Keratinocyte (primary cell): ENCODE data around the gene TSPAN2. TPM values are rescaled to one million over a fixed set of nuclear protein-coding genes. Genes with fewer than 3 reads are reported as not detected.

Source experiments
- DNase-seq: peaks from one replicate; pipeline ENCODE4 v3.0.0-alpha.2; 2011; ENCODE audit warnings: low read depth, missing footprints, low spot score
- FAIRE-seq: peaks from 2 replicates; lab custom pipeline; 2011; peaks lifted over from hg19 to GRCh38; lab: Jason Lieb, UNC
- H2AFZ ChIP-seq: 2 replicates; pipeline ENCODE4 v1.6.0; 2012; ENCODE audit warnings: low read length, control low read depth, inconsistent platforms; ENCODE audit not compliant: control insufficient read depth
- H3K27ac ChIP-seq: 2 replicates; pipeline ENCODE4 v1.5.1; 2011; ENCODE audit warnings: low read length; ENCODE audit not compliant: control insufficient read depth, insufficient read depth
- H3K27me3 ChIP-seq: 3 replicates; pipeline ENCODE4 v1.6.0; 2011; ENCODE audit warnings: low read length; ENCODE audit not compliant: control insufficient read depth, insufficient read depth; ENCODE audit errors: extremely low read depth
- H3K36me3 ChIP-seq, 2 experiments: 2 replicates in 1 of 2; 3 replicates in 1 of 2; pipeline ENCODE4 v1.5.1; 2011; ENCODE audit warnings: low read length in 2 of 2, mild to moderate bottlenecking in 1 of 2; ENCODE audit not compliant: control insufficient read depth in 2 of 2, insufficient read depth in 2 of 2; ENCODE audit errors: extremely low read depth in 1 of 2
- H3K4me1 ChIP-seq: 3 replicates; pipeline ENCODE4 v1.5.1; 2011; ENCODE audit warnings: low read length; ENCODE audit not compliant: control insufficient read depth, insufficient read depth; ENCODE audit errors: extremely low read depth
- H3K4me2 ChIP-seq: 3 replicates; pipeline ENCODE4 v1.6.0; 2011; ENCODE audit warnings: low read depth, low read length; ENCODE audit not compliant: control insufficient read depth, insufficient read depth; ENCODE audit errors: extremely low read depth
- H3K4me3 ChIP-seq, 3 experiments: fragments of 200-600 bp in 1 of 3; sonication (generic) in 1 of 3; 2 replicates in 2 of 3; 3 replicates in 1 of 3; pipeline ENCODE4 v1.5.1; 2011 to 2016; ENCODE audit warnings: low read length in 3 of 3, mild to moderate bottlenecking in 3 of 3, control low read depth in 2 of 3, inconsistent platforms in 1 of 3, low read depth in 1 of 3, mixed read lengths in 1 of 3, mixed run types in 1 of 3, moderate library complexity in 1 of 3; ENCODE audit not compliant: control insufficient read depth in 2 of 3, insufficient read depth in 2 of 3; ENCODE audit errors: extremely low read depth in 1 of 3
- H3K79me2 ChIP-seq: 2 replicates; pipeline ENCODE4 v1.6.0; 2012; ENCODE audit warnings: low read length; ENCODE audit not compliant: control insufficient read depth, insufficient read depth
- H3K9ac ChIP-seq: 3 replicates; pipeline ENCODE4 v1.6.0; 2011; ENCODE audit warnings: low read length; ENCODE audit not compliant: control insufficient read depth, insufficient read depth; ENCODE audit errors: extremely low read depth
- H3K9me1 ChIP-seq: 3 replicates; pipeline ENCODE4 v1.6.0; 2011; ENCODE audit warnings: low read length; ENCODE audit not compliant: control insufficient read depth, insufficient read depth; ENCODE audit errors: extremely low read depth
- H3K9me3 ChIP-seq: 2 replicates; pipeline ENCODE4 v1.5.1; 2012; ENCODE audit warnings: low read depth, low read length; ENCODE audit not compliant: control insufficient read depth
- H4K20me1 ChIP-seq: 3 replicates; pipeline ENCODE4 v1.6.0; 2011; ENCODE audit warnings: low read length; ENCODE audit not compliant: control insufficient read depth, insufficient read depth; ENCODE audit errors: extremely low read depth
- EZH2 ChIP-seq: IDR thresholded peaks from one replicate; pipeline ENCODE4 v1.6.1; 2012; ENCODE audit warnings: inconsistent platforms, mild to moderate bottlenecking, low read length, moderate library complexity
- dilution Hi-C: fragments of 300-500 bp; cut with MboI; formaldehyde crosslinking; loops from one replicate; pipeline ENCODE4 v1.7.0; 2020; ENCODE audit warnings: low sequenced_read_pairs; ENCODE audit not compliant: extremely low pct_ligation_motif_present
- polyA plus RNA-seq, 5 experiments: library from polyadenylated mRNA; depleted of rRNA in 3 of 5; stranded (reverse) in 3 of 5; stranded (forward) in 1 of 5; unstranded in 1 of 5; fragments of >200 nt; gene quantifications; 1 replicate in 1 of 5; 2 replicates in 3 of 5; 3 replicates in 1 of 5; pipeline versions ENCODE4 v1.2.1 to v1.2.3, GENCODE V29; 2011 to 2012; ENCODE audit warnings: missing spikeins in 2 of 5, low read depth in 1 of 5, low replicate concordance in 1 of 5
- TF ChIP-seq, protein P1 (sequence below), 3 experiments: IDR thresholded peaks in 1 of 3; conservative IDR thresholded peaks in 1 of 3; optimal IDR thresholded peaks in 1 of 3; 2 replicates in 2 of 3; 3 replicates in 1 of 3; pipeline versions ENCODE3 to v1.5.1; 2011; ENCODE audit warnings: low read length in 3 of 3, mild to moderate bottlenecking in 3 of 3, moderate library complexity in 2 of 3, control low read depth in 1 of 3, inconsistent platforms in 1 of 3; ENCODE audit not compliant: insufficient read depth in 2 of 3; ENCODE audit errors: extremely low read depth in 1 of 3

The TSPAN2 gene
- polyA plus RNA-seq, 1 donor (not counting 4 experiments of a cell fraction or from before 2014, with no cell fraction given) = 0.37 TPM

- Histone ChIP-seq H3K4me2 (no peak overlapping the region), H3K9me1 (no peaks in the 10 kb centered on the region), H3K79me2 (no peaks in the 10 kb centered on the region), H4K20me1 (no peaks in the 10 kb centered on the region), H3K4me3 (no peak overlapping the region), H3K4me1 (peaks cover 45% of the 10 kb centered on the region), H3K9ac (no peak overlapping the region), H3K27ac (no peak overlapping the region), H3K36me3 (no peaks in the 10 kb centered on the region), H3K27me3 (no peaks in the 10 kb centered on the region), H3K9me3 (no peaks in the 10 kb centered on the region), H2AFZ (no peak overlapping the region)
- FAIRE-seq (no peak), DNase-seq (no peak)
- TF ChIP-seq, protein P1, sequence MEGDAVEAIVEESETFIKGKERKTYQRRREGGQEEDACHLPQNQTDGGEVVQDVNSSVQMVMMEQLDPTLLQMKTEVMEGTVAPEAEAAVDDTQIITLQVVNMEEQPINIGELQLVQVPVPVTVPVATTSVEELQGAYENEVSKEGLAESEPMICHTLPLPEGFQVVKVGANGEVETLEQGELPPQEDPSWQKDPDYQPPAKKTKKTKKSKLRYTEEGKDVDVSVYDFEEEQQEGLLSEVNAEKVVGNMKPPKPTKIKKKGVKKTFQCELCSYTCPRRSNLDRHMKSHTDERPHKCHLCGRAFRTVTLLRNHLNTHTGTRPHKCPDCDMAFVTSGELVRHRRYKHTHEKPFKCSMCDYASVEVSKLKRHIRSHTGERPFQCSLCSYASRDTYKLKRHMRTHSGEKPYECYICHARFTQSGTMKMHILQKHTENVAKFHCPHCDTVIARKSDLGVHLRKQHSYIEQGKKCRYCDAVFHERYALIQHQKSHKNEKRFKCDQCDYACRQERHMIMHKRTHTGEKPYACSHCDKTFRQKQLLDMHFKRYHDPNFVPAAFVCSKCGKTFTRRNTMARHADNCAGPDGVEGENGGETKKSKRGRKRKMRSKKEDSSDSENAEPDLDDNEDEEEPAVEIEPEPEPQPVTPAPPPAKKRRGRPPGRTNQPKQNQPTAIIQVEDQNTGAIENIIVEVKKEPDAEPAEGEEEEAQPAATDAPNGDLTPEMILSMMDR (optimal IDR thresholded peaks at IDR 0.05 in 1 of 3, IDR thresholded peaks at IDR 0.05 in 1 of 3, conservative IDR thresholded peaks at IDR 0.05 in 1 of 3; ENCODE audit: extremely low read depth in 1 of 3, insufficient read depth in 2 of 3, low read length in 3 of 3) = no peak
- no peak for TF ChIP-seq EZH2
- dilution Hi-C loops = loop anchor here (10.0 to 25.0 kb wide), 2 partner anchors 328 to 461 kb away; no protein-coding TSS in a partner anchor
These were observed 44.9 kb upstream of the TSPAN2 start for GRCh38 chr1:115134231-115134630.

DNA sequence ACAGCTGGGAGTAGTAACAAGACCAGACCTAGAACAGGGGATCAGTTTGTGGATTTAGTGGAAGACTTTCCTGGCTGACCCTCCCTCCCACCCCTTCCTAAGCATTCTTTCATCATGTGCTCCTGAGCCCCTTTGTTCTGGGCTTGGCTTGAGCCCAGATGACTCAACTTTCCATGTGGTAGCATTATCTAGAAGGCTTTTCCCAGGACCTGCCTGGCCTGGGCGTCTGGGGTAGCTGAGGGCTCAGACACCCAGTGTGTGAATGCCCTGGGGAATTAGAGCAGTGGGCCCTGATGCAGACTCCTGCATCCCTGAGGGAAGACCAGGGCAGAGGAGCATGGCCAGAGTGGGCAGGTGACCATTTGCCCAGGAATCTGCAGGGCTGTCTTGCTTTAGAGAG is 44.1 kb upstream of the TSPAN2 start:
- Histone ChIP-seq H3K27me3 (no peaks in the 10 kb centered on the region), H3K36me3 (no peaks in the 10 kb centered on the region), H3K9me3 (no peaks in the 10 kb centered on the region), H3K4me1 (peaks cover 42% of the 10 kb centered on the region), H3K9me1 (no peaks in the 10 kb centered on the region), H3K79me2 (no peaks in the 10 kb centered on the region), H3K4me3 (no peak overlapping the region), H3K27ac (no peak overlapping the region), H3K9ac (no peak overlapping the region), H3K4me2 (no peak overlapping the region), H4K20me1 (no peaks in the 10 kb centered on the region), H2AFZ (no peak overlapping the region)
- FAIRE-seq (no peak), DNase-seq (no peak)
- TF ChIP-seq, protein P1 (optimal IDR thresholded peaks at IDR 0.05 in 1 of 3, IDR thresholded peaks at IDR 0.05 in 1 of 3, conservative IDR thresholded peaks at IDR 0.05 in 1 of 3; ENCODE audit: extremely low read depth in 1 of 3, insufficient read depth in 2 of 3, low read length in 3 of 3) = no peak
- no peak for TF ChIP-seq EZH2
- dilution Hi-C loops = loop anchor here (10.0 to 25.0 kb wide), 2 partner anchors 329 to 461 kb away; no protein-coding TSS in a partner anchor
